Osteocyte (in vitro differentiated cells): ENCODE measurements around the gene SLC26A4. TPM values are rescaled to one million over a fixed set of nuclear protein-coding genes. Genes with fewer than 3 reads are reported as not detected.

Experiments
- DNase-seq: peaks from one replicate; pipeline ENCODE4 v3.0.0; 2021; ENCODE audit warnings: mixed read lengths; ENCODE audit not compliant: unreplicated experiment; ENCODE audit errors: extremely low spot score
- H3K27ac Mint-ChIP-seq: one replicate; pipeline ENCODE4 v1.8.0; 2021; ENCODE audit warnings: mild to moderate bottlenecking, mixed read lengths; ENCODE audit not compliant: unreplicated experiment
- H3K27me3 Mint-ChIP-seq: one replicate; pipeline ENCODE4 v1.8.0; 2021; ENCODE audit warnings: mixed read lengths; ENCODE audit not compliant: unreplicated experiment
- H3K36me3 Mint-ChIP-seq: one replicate; pipeline ENCODE4 v1.8.0; 2021; ENCODE audit warnings: mixed read lengths; ENCODE audit not compliant: unreplicated experiment
- H3K4me1 Mint-ChIP-seq: one replicate; pipeline ENCODE4 v1.8.0; 2021; ENCODE audit warnings: mixed read lengths; ENCODE audit not compliant: unreplicated experiment
- H3K4me3 Mint-ChIP-seq: one replicate; pipeline ENCODE4 v1.8.0; 2021; ENCODE audit warnings: mild to moderate bottlenecking, moderate library complexity, mixed read lengths; ENCODE audit not compliant: unreplicated experiment
- H3K9me3 Mint-ChIP-seq: one replicate; pipeline ENCODE4 v1.8.0; 2021; ENCODE audit warnings: mixed read lengths; ENCODE audit not compliant: unreplicated experiment
- total RNA-seq: library from RNA; stranded (reverse); gene quantifications from 2 replicates; pipeline ENCODE4 v1.2.1, GENCODE V29; 2021
- TF ChIP-seq, protein P1 (sequence below): fragments of 200-600 bp; sonication (generic); IDR thresholded peaks from 2 replicates; pipeline ENCODE4 v1.5.0; 2021; ENCODE audit warnings: antibody characterized with exemption, mild to moderate bottlenecking, moderate library complexity

Gene SLC26A4
- total RNA-seq, 1 donor from 2014 or later, result 0.51 TPM

GRCh38 chr7:107652642-107653041, 8.0 kb upstream of the SLC26A4 start:
- Mint-ChIP-seq H3K27me3 (peaks cover 41% of the 10 kb centered on the region), H3K36me3 (no peaks in the 10 kb centered on the region), H3K4me1 (no peaks in the 10 kb centered on the region), H3K9me3 (no peaks in the 10 kb centered on the region), H3K4me3 (no peak overlapping the region), H3K27ac (no peak overlapping the region)
- TF ChIP-seq, protein P1, sequence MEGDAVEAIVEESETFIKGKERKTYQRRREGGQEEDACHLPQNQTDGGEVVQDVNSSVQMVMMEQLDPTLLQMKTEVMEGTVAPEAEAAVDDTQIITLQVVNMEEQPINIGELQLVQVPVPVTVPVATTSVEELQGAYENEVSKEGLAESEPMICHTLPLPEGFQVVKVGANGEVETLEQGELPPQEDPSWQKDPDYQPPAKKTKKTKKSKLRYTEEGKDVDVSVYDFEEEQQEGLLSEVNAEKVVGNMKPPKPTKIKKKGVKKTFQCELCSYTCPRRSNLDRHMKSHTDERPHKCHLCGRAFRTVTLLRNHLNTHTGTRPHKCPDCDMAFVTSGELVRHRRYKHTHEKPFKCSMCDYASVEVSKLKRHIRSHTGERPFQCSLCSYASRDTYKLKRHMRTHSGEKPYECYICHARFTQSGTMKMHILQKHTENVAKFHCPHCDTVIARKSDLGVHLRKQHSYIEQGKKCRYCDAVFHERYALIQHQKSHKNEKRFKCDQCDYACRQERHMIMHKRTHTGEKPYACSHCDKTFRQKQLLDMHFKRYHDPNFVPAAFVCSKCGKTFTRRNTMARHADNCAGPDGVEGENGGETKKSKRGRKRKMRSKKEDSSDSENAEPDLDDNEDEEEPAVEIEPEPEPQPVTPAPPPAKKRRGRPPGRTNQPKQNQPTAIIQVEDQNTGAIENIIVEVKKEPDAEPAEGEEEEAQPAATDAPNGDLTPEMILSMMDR, result no peak
- DNase-seq, result no peak

DNA sequence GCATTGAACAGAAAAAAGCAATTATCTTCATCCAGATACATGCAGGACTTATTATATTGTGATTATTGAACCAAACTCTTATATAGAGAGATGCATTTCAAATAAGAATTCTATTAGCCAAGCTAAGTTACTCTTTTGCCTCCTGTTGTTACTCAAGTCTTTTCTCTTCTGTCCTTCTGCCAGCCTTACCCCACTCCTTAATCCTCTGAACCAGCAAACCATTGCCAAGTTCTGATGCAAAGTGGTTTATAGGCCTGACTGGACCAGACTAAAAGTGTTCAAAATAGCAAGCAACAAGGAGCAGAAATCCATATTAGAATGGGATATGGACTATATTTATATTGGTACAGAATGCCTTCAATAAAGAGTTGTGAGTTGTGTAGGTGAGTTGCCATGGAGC, 2.2 kb upstream of the SLC26A4 start:
- H3K36me3 Mint-ChIP-seq, result no peaks in the 10 kb centered on the region
- no peak overlapping the region for H3K27ac Mint-ChIP-seq
- TF ChIP-seq, protein P1, result no peak
- no peak overlapping the region for H3K4me3 Mint-ChIP-seq
- no peaks in the 10 kb centered on the region for H3K9me3 Mint-ChIP-seq
- no peak for DNase-seq
- peaks cover 9% of the 10 kb centered on the region for H3K4me1 Mint-ChIP-seq
- H3K27me3 Mint-ChIP-seq, result peaks cover 79% of the 10 kb centered on the region

GRCh38 chr7:107659666-107660065, 962 bp upstream of the SLC26A4 start:
- no peak for DNase-seq
- Mint-ChIP-seq H3K4me1 (peaks cover 9% of the 10 kb centered on the region), H3K27ac (no peak overlapping the region), H3K36me3 (no peaks in the 10 kb centered on the region), H3K27me3 (peaks cover 78% of the 10 kb centered on the region), H3K4me3 (no peak overlapping the region), H3K9me3 (no peaks in the 10 kb centered on the region)
- TF ChIP-seq, protein P1, result no peak

DNA sequence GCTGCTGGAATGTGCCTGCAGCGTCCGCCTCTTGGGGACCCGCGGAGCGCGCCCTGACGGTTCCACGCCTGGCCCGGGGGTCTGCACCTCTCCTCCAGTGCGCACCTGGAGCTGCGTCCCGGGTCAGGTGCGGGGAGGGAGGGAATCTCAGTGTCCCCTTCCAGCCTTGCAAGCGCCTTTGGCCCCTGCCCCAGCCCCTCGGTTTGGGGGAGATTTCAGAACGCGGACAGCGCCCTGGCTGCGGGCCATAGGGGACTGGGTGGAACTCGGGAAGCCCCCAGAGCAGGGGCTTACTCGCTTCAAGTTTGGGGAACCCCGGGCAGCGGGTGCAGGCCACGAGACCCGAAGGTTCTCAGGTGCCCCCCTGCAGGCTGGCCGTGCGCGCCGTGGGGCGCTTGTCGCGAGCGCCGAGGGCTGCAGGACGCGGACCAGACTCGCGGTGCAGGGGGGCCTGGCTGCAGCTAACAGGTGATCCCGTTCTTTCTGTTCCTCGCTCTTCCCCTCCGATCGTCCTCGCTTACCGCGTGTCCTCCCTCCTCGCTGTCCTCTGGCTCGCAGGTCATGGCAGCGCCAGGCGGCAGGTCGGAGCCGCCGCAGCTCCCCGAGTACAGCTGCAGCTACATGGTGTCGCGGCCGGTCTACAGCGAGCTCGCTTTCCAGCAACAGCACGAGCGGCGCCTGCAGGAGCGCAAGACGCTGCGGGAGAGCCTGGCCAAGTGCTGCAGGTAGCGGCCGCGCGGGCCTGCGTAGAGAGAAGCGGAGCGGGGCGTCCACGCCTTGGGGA, 645 bp downstream of the SLC26A4 start:
- Mint-ChIP-seq H3K27me3 (peaks cover 70% of the 10 kb centered on the region), H3K27ac (no peak overlapping the region), H3K4me1 (peaks cover 9% of the 10 kb centered on the region), H3K36me3 (no peaks in the 10 kb centered on the region), H3K4me3 (peak overlapping the region; percentile 83), H3K9me3 (no peaks in the 10 kb centered on the region)
- no peak for DNase-seq
- TF ChIP-seq, protein P1, result no peak

DNA sequence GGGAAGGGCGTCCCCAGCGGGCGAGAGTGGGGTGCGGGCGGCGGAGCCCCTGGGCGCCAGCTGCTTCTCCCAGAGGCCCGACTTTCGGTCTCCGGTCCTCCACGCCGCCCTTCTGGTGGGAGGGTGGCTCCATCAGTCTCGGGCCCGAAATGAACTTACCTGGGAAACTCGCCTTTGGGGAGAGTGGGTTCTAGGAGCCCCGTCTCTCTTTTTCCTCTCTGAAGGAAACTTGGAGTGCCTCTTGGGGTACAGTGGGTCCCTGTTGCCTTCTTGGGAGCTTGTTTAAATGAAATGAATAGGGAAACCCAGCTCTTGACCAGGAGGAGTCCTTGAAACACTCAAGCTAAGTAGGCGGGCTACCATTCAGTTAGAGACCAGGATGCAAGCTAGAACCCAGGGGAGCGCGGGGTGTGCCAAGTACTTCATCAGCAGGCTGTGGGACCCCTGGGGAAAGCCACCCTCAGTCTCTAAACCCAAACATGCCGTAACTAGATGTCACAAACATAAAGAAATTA, 1.3 kb downstream of the SLC26A4 start:
- H3K9me3 Mint-ChIP-seq, result no peaks in the 10 kb centered on the region
- H3K36me3 Mint-ChIP-seq, result no peaks in the 10 kb centered on the region
- H3K27ac Mint-ChIP-seq, result no peak overlapping the region
- peaks cover 9% of the 10 kb centered on the region for H3K4me1 Mint-ChIP-seq
- TF ChIP-seq, protein P1, result peak; percentile 2
- H3K27me3 Mint-ChIP-seq, result peaks cover 66% of the 10 kb centered on the region
- no peak for DNase-seq
- peak overlapping the region; percentile 83 for H3K4me3 Mint-ChIP-seq
